NCI-H1930 (cell line): Measurements from ENCODE around the gene AVEN.
"Not testable (repeated sequence)": the region's sequence is repeated elsewhere in the genome, so short reads cannot be mapped to it uniquely, and the experiment has no call there.

ENCODE experiments used
- DNase-seq, 2 experiments: peaks; one replicate each; lab custom pipeline; 2025; lab: John Stamatoyannopoulos, UW

The AVEN gene, protein sequence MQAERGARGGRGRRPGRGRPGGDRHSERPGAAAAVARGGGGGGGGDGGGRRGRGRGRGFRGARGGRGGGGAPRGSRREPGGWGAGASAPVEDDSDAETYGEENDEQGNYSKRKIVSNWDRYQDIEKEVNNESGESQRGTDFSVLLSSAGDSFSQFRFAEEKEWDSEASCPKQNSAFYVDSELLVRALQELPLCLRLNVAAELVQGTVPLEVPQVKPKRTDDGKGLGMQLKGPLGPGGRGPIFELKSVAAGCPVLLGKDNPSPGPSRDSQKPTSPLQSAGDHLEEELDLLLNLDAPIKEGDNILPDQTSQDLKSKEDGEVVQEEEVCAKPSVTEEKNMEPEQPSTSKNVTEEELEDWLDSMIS

DNA sequence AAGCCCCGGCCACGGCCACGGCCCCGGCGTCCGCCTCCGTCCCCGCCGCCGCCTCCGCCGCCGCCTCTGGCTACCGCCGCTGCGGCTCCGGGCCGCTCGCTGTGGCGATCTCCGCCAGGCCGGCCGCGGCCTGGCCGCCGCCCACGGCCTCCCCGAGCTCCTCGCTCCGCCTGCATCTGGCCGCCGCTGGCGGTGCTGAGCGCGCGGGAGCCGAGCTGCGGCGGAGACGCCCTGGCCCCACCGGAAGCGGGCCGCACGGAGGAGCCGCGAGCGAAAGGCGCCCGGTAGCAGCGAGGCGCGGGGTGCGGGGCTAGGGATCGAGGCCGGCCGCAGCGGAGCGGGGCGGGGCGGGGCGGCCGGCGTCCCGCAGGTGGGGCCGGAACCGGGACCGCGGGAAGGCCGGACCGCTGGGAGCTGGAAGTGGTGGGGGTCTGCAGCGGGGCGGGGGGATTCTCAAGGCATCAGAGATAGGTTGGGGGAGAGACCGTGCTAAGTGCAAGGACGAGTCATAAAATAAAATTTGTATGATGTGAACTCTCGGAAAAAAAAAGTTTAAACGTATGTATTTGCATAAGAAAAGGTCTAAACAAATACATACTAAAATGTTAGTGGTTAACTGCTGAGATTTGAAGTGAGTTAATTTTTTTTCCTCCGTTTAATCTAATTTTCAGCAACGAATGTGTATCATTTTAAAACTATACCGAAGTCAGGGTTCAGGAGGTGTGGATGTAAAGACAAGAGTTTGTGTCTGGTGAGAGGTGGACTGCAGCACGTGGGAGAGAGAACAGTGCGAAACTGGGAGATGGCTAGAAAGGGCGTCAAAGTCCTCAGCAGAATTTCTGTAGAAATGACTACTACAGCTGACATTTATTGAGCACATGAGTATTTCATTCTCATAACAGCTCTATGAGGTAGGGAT, at the start of gene AVEN:
Gene AVEN (minus strand): TSS at position 334 of the 919 bp plus-strand sequence. CDS start 158 bp downstream, at position 176.
- no peak for DNase-seq

DNA sequence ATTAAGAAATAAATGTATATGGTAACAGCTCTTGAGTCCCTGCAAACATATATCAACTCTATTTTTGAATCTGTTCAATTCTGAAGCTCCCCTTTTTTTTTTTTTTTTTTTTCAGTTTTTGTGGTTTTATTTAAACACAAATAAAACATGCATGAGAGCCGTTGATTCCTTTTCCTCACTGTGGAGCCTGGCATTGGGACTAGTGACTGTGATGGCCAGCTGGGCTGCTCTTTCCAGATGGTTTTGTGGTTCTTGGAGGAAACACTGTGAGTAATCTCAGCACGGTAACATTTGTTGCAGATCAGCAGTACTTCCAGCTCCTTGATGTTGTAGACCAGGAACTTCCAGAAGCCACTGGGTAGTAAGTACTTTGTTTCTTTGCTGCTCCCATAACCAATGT, 46.7 kb upstream of the AVEN start:
- DNase-seq: no peak

GRCh38 chr15:34084086-34084485, 45.1 kb upstream of the AVEN start:
- DNase-seq: no peak

- no peak for DNase-seq
These were observed 40.9 kb upstream of the AVEN start for GRCh38 chr15:34079904-34080303.

DNA sequence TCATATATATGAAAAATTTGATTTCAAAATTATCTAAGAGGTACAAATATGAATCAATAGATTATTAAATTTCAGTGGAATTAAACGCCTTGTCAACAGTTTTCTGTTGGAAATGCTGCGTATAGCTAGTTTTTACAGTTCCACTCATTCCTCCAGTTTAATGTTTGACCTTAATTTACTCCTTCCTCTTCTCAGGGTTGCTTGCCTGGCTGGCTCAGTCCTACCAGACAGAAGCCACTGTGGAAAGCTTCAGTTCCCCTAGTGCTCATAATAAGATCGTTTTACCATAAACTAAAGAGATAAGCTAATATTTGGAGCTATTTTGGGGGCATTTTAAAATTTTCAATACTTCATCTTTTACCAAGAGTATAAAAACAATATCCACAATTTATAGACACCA, 39.9 kb upstream of the AVEN start:
- DNase-seq: no peak

- no peak for DNase-seq
These were observed 37.8 kb upstream of the AVEN start for GRCh38 chr15:34076785-34077184.

GRCh38 chr15:34070003-34070402, 31.0 kb upstream of the AVEN start:
- no peak for DNase-seq

- DNase-seq: no peak
These were observed 26.9 kb upstream of the AVEN start for GRCh38 chr15:34065941-34066340.

DNA sequence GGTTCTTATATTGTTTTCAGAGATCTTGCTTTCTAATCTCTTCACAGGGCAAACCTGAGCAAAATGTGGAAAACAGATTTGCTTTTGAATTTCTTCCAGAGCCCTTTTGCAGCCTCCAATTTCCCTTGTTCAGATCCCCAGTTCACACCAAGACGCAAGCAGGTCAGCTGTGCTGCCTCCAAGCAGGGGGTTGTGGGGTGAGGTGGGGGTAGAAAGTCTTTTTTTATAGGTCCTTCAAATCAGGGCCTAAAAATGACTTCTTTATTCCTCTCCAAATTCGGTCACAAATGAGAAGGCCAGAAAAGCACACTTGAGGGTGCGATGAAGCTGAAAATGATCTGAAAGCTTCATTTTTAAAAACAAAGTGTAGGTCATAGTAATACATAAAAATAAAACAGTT, 26.3 kb upstream of the AVEN start:
- DNase-seq: no peak

DNA sequence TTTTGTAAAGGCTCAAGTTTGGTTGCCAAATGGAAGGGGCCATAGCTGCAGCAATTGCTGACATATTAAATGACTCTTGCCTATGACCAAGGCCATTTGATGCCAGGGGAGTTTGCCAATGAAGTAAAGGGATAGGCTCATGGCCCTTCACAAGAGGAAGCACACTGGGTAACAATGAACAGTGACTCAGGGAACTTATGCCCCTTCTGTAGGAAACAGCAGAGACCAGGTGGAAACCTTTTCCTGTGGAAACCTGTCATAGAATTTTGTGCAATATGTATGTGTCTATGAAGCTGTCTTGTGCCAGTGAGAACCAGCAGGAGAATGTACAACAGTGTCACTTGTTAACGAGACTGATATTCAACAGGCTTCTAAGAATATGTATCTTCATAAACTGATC, 25.4 kb upstream of the AVEN start:
- DNase-seq: no peak

DNA sequence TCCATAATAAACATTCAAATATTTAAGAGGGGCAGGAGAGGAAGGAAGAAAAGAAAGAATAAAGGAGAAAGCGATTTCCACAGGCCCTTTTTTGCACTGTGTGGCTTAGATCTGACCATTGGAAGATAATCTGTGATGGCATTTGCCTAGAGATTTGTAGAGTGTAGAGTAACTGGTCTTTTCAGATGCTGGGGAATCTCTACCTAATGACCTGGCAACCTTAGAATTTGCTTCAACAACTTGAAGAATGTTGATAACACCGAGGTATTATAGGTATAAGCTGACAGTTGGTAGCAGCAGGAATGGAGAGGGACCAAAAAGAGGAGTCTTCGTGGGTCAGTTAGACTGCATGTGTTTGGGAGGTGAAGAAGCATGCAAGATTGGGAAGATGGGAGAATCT, 20.9 kb upstream of the AVEN start:
- no peak for DNase-seq

DNA sequence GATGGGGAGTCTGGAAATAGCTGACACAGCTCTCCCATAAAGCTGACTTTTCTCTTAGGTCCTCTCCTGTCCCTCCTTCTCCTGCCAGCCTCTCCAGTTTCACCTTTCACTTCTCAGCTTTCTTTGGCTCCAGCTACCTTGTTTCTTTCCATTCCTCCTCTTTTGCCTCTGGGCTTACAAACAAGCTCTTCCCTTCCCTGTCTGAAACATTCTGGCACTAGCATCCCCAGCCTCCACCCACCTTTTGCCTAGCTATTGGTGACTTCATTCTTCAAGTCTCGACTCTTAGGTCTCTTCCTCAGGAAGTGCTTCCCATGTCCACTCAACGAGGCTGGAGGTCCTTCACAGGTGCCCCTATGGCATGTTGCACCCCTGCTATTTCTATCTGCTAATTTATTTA, 20.5 kb upstream of the AVEN start:
- no peak for DNase-seq

DNA sequence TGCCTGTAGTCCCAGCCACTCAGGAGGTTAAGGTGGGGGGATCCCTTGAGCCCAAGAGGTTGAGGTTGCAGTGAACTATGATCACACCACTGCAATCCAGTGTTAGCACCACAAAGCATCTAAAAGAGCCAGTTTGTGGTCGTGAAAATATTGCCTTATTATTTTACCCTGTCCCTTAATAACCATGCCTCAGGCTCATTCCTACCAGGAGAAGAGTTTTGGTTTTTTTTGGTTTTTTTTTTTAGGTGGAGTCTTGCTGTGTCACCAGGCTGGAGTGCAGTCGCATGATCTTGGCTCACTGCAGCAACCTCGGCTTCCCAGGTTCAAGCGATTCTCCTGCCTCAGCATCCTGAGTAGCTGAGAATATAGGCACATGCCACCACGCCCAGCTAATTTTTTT, 17.9 kb upstream of the AVEN start:
- no peak for DNase-seq

DNA sequence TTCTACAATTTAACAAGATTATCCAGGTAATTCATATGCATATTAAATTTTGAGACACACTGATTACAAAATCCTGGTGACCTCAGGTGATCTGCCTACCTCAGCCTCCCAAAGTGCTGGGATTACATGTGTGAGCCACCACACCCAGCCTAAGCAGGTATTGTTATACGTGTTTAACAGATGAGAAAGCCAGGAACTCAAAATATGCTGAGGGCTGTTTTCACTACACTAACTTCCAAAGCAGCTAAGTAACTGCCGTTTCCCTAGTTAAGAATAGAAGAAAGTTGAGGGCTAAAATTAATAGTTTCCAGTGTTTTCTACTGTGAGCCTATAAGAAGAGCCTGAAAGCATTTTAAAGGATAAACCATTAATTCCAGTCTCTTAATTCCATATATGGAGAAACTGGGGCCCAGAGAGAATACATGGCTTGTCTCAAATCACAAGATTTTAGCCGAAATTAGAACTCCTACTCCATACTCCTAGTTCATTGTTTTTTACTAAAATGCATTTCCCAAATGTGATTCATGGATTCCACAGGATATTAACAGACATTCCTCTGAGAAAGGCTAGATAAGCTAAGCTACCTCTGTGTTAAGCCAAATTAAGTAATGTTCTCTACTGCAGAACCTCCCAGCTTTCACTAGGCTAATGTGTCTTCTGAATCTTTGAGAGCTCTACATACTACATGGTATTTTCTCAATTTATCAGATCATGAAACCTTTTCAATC, 17.0 kb upstream of the AVEN start:
- no peak for DNase-seq

GRCh38 chr15:34054081-34054707, 15.2 kb upstream of the AVEN start:
- no peak for DNase-seq

GRCh38 chr15:34050385-34050784, 11.4 kb upstream of the AVEN start:
- not testable (repeated sequence) for DNase-seq

GRCh38 chr15:34049112-34049511, 10.1 kb upstream of the AVEN start:
- no peak for DNase-seq

GRCh38 chr15:34047893-34048775, 9.1 kb upstream of the AVEN start:
- no peak for DNase-seq

- DNase-seq: no peak
These were observed 7.6 kb upstream of the AVEN start for GRCh38 chr15:34046471-34047145.

DNA sequence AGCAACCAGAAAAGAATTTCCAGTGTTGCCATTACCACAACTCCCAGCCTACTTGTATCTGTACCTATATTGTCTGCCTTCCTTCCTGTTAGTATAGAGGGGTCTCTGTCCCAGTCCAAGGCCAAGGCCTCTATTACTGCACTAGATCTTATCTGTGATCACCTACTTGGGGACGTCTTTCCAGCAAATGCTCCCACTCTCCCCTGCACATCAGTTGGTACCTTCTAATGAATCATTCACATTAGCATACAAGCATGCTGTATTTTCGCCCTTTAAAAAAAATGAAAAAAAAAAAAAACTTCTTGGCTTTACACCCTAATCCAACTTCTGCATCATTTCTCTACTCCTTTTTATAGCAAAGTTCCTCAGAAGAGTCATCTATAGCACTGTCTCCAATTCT, 4.8 kb upstream of the AVEN start:
- DNase-seq: no peak
